HG03159 (cell line): ENCODE data around the gene SEPTIN10.
A peak's percentile ranks its signal among the peaks of the same experiment; 100 is the strongest.
"Not testable (repeated sequence)": the region's sequence is repeated elsewhere in the genome, so short reads cannot be mapped to it uniquely, and the experiment has no call there.

Experiments
- ATAC-seq: cut with Tn5 transposase; IDR thresholded peaks from one replicate; pipeline ENCODE4 v1.9.1; 2021; ENCODE audit warnings: mild to moderate bottlenecking, moderate library complexity; ENCODE audit not compliant: unreplicated experiment

Gene SEPTIN10

GRCh38 chr2:109635426-109636304, 21.9 kb upstream of the SEPTIN10 start:
- ATAC-seq, result no peak

GRCh38 chr2:109633284-109633961, 19.7 kb upstream of the SEPTIN10 start:
- ATAC-seq, result no peak

GRCh38 chr2:109632158-109632789, 18.5 kb upstream of the SEPTIN10 start:
- ATAC-seq, result no peak

- no peak for ATAC-seq
Observed at GRCh38 chr2:109631741-109632140, 18.0 kb upstream of the SEPTIN10 start.

GRCh38 chr2:109630441-109631430, 17.0 kb upstream of the SEPTIN10 start:
- no peak for ATAC-seq

- no peak for ATAC-seq
Observed at GRCh38 chr2:109629867-109630266, 16.1 kb upstream of the SEPTIN10 start.

- ATAC-seq, result not testable (repeated sequence)
Observed at GRCh38 chr2:109628321-109628720, 14.6 kb upstream of the SEPTIN10 start.

GRCh38 chr2:109624339-109624738, 10.6 kb upstream of the SEPTIN10 start:
- no peak for ATAC-seq

- no peak for ATAC-seq
Observed at GRCh38 chr2:109623923-109624322, 10.2 kb upstream of the SEPTIN10 start.

GRCh38 chr2:109623297-109623696, 9.5 kb upstream of the SEPTIN10 start:
- ATAC-seq, result no peak

GRCh38 chr2:109619032-109619615, 5.4 kb upstream of the SEPTIN10 start:
- ATAC-seq, result no peak

- no peak for ATAC-seq
Observed at GRCh38 chr2:109616184-109616583, 2.4 kb upstream of the SEPTIN10 start.

- ATAC-seq, result no peak
Observed at GRCh38 chr2:109615637-109616144, 1.9 kb upstream of the SEPTIN10 start.

- no peak for ATAC-seq
Observed at GRCh38 chr2:109614715-109615636, 1.2 kb upstream of the SEPTIN10 start.

GRCh38 chr2:109613081-109613921, 465 bp downstream of the SEPTIN10 start:
- ATAC-seq, result peak; percentile 12

- no peak for ATAC-seq
Observed at GRCh38 chr2:109611467-109612095, 2.2 kb downstream of the SEPTIN10 start.

GRCh38 chr2:109609352-109610024, 4.3 kb downstream of the SEPTIN10 start:
- ATAC-seq, result no peak
